ENCODE measurements around the gene PNPLA8.

DNA sequence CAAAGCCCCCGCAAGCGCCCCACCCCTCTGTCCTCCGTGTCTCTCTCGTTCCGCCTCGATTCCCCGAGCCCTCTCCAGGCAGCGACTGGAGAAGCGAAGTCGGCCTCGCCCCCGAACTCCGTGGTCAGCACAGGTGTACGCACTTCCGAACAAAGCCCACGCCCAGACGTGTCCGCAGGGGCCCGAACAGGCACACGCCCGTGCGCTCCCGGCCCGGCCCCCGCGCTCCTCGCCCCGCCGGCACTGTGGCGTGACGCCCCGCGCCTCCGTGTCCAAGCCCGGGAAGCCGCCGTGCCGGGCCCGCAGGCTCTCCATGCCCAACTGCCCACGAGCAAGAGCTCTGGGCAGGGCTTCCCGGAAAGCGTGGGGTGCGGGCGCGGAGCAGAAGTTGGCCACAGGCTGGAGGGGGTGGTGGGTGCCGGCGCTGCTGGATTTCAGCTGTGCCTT is 70.4 kb downstream of the PNPLA8 start:
- TF ChIP-seq, protein P1, sequence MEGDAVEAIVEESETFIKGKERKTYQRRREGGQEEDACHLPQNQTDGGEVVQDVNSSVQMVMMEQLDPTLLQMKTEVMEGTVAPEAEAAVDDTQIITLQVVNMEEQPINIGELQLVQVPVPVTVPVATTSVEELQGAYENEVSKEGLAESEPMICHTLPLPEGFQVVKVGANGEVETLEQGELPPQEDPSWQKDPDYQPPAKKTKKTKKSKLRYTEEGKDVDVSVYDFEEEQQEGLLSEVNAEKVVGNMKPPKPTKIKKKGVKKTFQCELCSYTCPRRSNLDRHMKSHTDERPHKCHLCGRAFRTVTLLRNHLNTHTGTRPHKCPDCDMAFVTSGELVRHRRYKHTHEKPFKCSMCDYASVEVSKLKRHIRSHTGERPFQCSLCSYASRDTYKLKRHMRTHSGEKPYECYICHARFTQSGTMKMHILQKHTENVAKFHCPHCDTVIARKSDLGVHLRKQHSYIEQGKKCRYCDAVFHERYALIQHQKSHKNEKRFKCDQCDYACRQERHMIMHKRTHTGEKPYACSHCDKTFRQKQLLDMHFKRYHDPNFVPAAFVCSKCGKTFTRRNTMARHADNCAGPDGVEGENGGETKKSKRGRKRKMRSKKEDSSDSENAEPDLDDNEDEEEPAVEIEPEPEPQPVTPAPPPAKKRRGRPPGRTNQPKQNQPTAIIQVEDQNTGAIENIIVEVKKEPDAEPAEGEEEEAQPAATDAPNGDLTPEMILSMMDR (conservative IDR thresholded peaks at IDR 0.05 in 1 of 2, IDR thresholded peaks at IDR 0.05 in 1 of 2; ENCODE audit: extremely low read depth in 1 of 2, insufficient read depth in 1 of 2, low read depth in 1 of 2, low read length in 2 of 2) = no peak
- TF ChIP-seq EZH2 (IDR thresholded peaks at IDR 0.05; ENCODE audit: borderline replicate concordance, low read length) = no peak

All from mammary epithelial cell (primary cell).